HEK293 (cell line): Measurements from ENCODE around the gene SGMS1.
A peak's percentile ranks its signal among the peaks of the same experiment; 100 is the strongest.

Source experiments
- CTCF ChIA-PET: fragments of 350-600 bp; formaldehyde crosslinking; extraction: SDS; loops from one replicate; lab custom pipeline; 2021; ENCODE audit warnings: antibody characterized with exemption; lab: Yijun Ruan, JAX
- POLR2A ChIA-PET: fragments of 300-600 bp; formaldehyde crosslinking; extraction: SDS; loops from one replicate; lab custom pipeline; 2020; ENCODE audit warnings: antibody characterized with exemption, inconsistent platforms; lab: Yijun Ruan, JAX
- H3K27ac ChIP-seq: fragments of 200-500 bp; sonication (Bioruptor generic); 2 replicates; pipeline ENCODE4 v1.5.1; 2014; ENCODE audit warnings: low read depth, low read length, control low read depth, inconsistent platforms; ENCODE audit errors: extremely low read depth
- H3K36me3 ChIP-seq, 2 experiments: fragments of 200-500 bp in 1 of 2; sonication (Bioruptor generic) in 1 of 2; 1 replicate in 1 of 2; 2 replicates in 1 of 2; pipeline ENCODE4 v1.5.1; 2014 to 2017; ENCODE audit warnings: inconsistent platforms in 2 of 2, low read length in 2 of 2; ENCODE audit not compliant: control insufficient read depth in 2 of 2, insufficient read depth in 1 of 2
- H3K4me1 ChIP-seq: fragments of 200-500 bp; sonication (Bioruptor generic); 2 replicates; pipeline ENCODE4 v1.5.1; 2014; ENCODE audit warnings: mild to moderate bottlenecking, low read length, inconsistent platforms; ENCODE audit not compliant: control insufficient read depth, insufficient read depth
- H3K4me3 ChIP-seq: 2 replicates; pipeline ENCODE4 v1.5.1; 2011; ENCODE audit warnings: low read depth, mild to moderate bottlenecking, control low read depth, low read length, moderate library complexity
- H3K9me3 ChIP-seq: fragments of 200-500 bp; sonication (Bioruptor generic); 2 replicates; pipeline ENCODE4 v1.5.1; 2014; ENCODE audit warnings: low read depth, low read length, inconsistent platforms; ENCODE audit not compliant: control insufficient read depth, insufficient read depth
- KLF7 ChIP-seq: fragments of 450-650 bp; formaldehyde crosslinking; IDR thresholded peaks from 2 replicates; pipeline ENCODE4 v1.5.1; 2016; ENCODE audit warnings: missing biosample characterization, missing genetic modification characterization, borderline replicate concordance
- PRDM10 ChIP-seq: fragments of 450-650 bp; formaldehyde crosslinking; IDR thresholded peaks from 2 replicates; pipeline ENCODE4 v1.5.1; 2016; ENCODE audit warnings: missing biosample characterization, missing genetic modification characterization
- SCRT2 ChIP-seq: fragments of 450-650 bp; formaldehyde crosslinking; IDR thresholded peaks from 2 replicates; pipeline ENCODE4 v1.5.1; 2016; ENCODE audit warnings: missing biosample characterization, missing genetic modification characterization
- SP7 ChIP-seq: fragments of 450-650 bp; formaldehyde crosslinking; IDR thresholded peaks from 2 replicates; pipeline ENCODE4 v1.5.1; 2016; ENCODE audit warnings: missing biosample characterization, missing genetic modification characterization
- ZNF132 ChIP-seq: fragments of 450-650 bp; formaldehyde crosslinking; IDR thresholded peaks from 2 replicates; pipeline ENCODE4 v1.5.1; 2017; ENCODE audit warnings: missing biosample characterization, missing genetic modification characterization, borderline replicate concordance
- ZNF146 ChIP-seq: fragments of 450-650 bp; formaldehyde crosslinking; IDR thresholded peaks from 2 replicates; pipeline ENCODE4 v1.5.1; 2016; ENCODE audit warnings: missing biosample characterization, missing genetic modification characterization
- ZNF311 ChIP-seq: fragments of 450-650 bp; formaldehyde crosslinking; IDR thresholded peaks from 2 replicates; pipeline ENCODE4 v1.5.1; 2017; ENCODE audit warnings: missing biosample characterization, missing genetic modification characterization, borderline replicate concordance
- ZNF341 ChIP-seq: fragments of 450-650 bp; formaldehyde crosslinking; IDR thresholded peaks from 2 replicates; pipeline ENCODE4; 2016; ENCODE audit warnings: low read depth, missing biosample characterization, missing genetic modification characterization
- ZNF354C ChIP-seq: fragments of 450-650 bp; formaldehyde crosslinking; IDR thresholded peaks from 2 replicates; pipeline ENCODE4 v1.5.1; 2016; ENCODE audit warnings: missing biosample characterization, missing genetic modification characterization, low read depth, borderline replicate concordance
- ZNF404 ChIP-seq: fragments of 450-650 bp; formaldehyde crosslinking; IDR thresholded peaks from 2 replicates; pipeline ENCODE4 v1.5.1; 2017; ENCODE audit warnings: missing biosample characterization, missing genetic modification characterization
- ZNF449 ChIP-seq: fragments of 450-650 bp; formaldehyde crosslinking; IDR thresholded peaks from 2 replicates; pipeline ENCODE4 v1.5.1; 2017; ENCODE audit warnings: missing biosample characterization, mild to moderate bottlenecking, missing genetic modification characterization, moderate library complexity
- ZNF555 ChIP-seq: fragments of 450-650 bp; formaldehyde crosslinking; conservative IDR thresholded peaks from 2 replicates; pipeline ENCODE4 v1.5.1; 2017; ENCODE audit warnings: missing biosample characterization, mild to moderate bottlenecking, missing genetic modification characterization, inconsistent platforms
- ZNF561 ChIP-seq: fragments of 450-650 bp; IDR thresholded peaks from 2 replicates; pipeline ENCODE4 v1.5.1; 2018; ENCODE audit warnings: missing biosample characterization, missing genetic modification characterization, borderline replicate concordance
- ZNF701 ChIP-seq: fragments of 450-650 bp; formaldehyde crosslinking; IDR thresholded peaks from 2 replicates; pipeline ENCODE4 v1.5.1; 2016; ENCODE audit warnings: missing biosample characterization, missing genetic modification characterization
- TF ChIP-seq, protein P1 (sequence below): fragments of 450-650 bp; formaldehyde crosslinking; IDR thresholded peaks from 2 replicates; pipeline ENCODE4; 2016; ENCODE audit warnings: missing biosample characterization, missing genetic modification characterization
- TF ChIP-seq, protein P2 (sequence below): fragments of 450-650 bp; formaldehyde crosslinking; IDR thresholded peaks from 2 replicates; pipeline ENCODE4 v1.5.1; 2016; ENCODE audit warnings: missing biosample characterization, missing genetic modification characterization

The SGMS1 gene

GRCh38 chr10:50557130-50557682, 66.5 kb downstream of the SGMS1 start (continued):
- TF ChIP-seq KLF7 (tag by site-specific recombination) = no peak
- TF ChIP-seq ZNF132 = no peak
- TF ChIP-seq ZNF701 (tag by site-specific recombination) = no peak
- no peak for TF ChIP-seq SP7 (tag by site-specific recombination)
- TF ChIP-seq ZNF146 (tag by site-specific recombination) = no peak
- TF ChIP-seq ZNF555 = no peak
- no peak for TF ChIP-seq ZNF354C (tag by site-specific recombination)
- no peak for TF ChIP-seq ZNF404
- no peak for TF ChIP-seq ZNF449 (tag by site-specific recombination)
- TF ChIP-seq, protein P1, sequence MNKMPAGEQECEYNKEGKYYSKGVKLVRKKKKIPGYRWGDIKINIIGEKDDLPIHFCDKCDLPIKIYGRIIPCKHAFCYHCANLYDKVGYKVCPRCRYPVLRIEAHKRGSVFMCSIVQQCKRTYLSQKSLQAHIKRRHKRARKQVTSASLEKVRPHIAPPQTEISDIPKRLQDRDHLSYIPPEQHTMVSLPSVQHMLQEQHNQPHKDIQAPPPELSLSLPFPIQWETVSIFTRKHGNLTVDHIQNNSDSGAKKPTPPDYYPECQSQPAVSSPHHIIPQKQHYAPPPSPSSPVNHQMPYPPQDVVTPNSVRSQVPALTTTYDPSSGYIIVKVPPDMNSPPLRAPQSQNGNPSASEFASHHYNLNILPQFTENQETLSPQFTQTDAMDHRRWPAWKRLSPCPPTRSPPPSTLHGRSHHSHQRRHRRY (tag by site-specific recombination) = no peak

DNA sequence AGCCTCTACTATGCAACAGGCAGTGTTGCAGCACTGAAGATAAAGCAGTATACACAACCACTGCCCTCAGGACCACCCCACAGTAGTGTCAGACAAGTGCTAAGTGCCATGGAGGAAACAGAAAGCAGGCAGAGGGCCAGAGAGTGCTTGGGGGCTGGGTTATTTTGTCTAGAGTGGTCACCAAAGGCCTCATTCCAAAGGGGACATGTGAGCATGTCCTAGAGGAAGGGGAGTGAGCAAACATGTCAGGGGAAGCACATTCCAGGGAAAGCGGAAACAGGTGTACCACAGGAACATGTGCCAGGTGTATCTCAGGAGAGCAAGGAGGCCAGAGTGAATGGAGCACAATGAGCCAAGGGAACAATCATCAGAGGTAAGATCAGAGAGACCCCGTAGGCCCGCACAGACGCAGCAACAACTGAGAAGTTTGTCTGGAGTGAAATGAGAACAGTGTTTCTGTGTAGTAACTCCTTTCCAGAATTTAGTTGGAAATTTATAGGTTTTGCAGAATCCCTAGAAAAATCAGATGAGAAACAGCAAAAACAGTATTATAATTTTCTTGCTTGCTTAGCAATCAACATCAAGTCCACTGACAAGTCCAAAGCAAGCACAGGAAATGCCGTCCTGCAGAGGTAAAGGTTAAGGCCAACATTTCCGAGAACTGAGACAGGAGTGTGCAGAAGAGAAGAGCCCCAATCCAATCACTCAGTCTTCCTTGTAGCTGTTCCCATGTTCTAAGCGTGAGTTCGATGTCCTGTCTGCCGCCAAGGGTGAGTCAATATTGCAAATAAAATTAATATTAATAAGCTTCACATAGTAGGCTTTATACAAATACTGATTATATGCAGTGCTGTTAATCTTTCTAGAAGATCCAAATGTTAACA, 67.3 kb downstream of the SGMS1 start:
- no peak overlapping the region for H3K27ac ChIP-seq
- 0 out of 2 replicates have a peak, but pooled peaks cover 3% of the 10 kb centered on the region for H3K4me1 ChIP-seq
- no peak for TF ChIP-seq ZNF341
- no peak for TF ChIP-seq PRDM10 (tag by site-specific recombination)
- TF ChIP-seq SCRT2 (tag by site-specific recombination) = peak; percentile 43; the same call in 1 of the 2 replicates
- no peak overlapping the region for H3K4me3 ChIP-seq
- H3K9me3 ChIP-seq = no peaks in the 10 kb centered on the region
- ChIA-PET CTCF (interaction anchor here (0.7 to 1.2 kb wide), 4 partner anchors 12 to 188 kb away, joined by 3 to 4 read pairs (median 4); no protein-coding TSS in a partner anchor), POLR2A (no interaction called here)
- H3K36me3 ChIP-seq = no peaks in the 10 kb centered on the region

DNA sequence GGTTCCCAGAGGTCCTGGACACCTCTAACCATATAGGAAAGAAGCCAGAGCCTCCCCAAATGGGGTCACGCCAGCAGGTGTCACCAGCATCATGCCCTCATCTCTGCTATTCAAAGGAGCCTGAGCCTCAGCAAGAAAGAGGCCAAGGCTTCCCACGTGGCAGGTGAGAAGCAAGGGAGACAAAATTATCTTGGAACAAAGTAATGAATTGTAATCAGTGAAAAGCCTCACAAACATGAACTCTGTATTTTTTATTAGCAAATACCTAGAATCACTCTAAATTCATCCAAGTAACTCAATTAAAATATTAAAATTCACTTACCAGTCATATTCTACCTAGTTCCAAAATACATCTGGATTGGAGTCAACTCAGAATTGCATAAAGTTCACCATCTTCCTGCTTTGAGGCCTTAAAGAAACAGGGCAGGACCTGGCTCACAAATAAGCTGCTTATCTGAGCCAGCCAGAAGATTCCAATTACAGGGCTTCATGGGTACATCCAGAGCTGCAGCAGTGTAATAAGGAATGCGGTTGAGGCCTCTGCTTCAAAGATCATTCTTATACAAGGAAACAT, 68.7 kb downstream of the SGMS1 start:
- H3K27ac ChIP-seq = no peak overlapping the region
- H3K9me3 ChIP-seq = no peaks in the 10 kb centered on the region
- 0 out of 2 replicates have a peak, but pooled peaks cover 3% of the 10 kb centered on the region for H3K4me1 ChIP-seq
- CTCF ChIA-PET = interaction anchor here (1.2 kb wide), 2 partner anchors 11 to 68 kb away, joined by 4 to 7 read pairs; no protein-coding TSS in a partner anchor
- no peak for TF ChIP-seq ZNF561
- peak; percentile 56; the same call in 1 of the 2 replicates for TF ChIP-seq PRDM10 (tag by site-specific recombination)
- no peak for TF ChIP-seq ZNF311 (tag by site-specific recombination)
- TF ChIP-seq, protein P2, sequence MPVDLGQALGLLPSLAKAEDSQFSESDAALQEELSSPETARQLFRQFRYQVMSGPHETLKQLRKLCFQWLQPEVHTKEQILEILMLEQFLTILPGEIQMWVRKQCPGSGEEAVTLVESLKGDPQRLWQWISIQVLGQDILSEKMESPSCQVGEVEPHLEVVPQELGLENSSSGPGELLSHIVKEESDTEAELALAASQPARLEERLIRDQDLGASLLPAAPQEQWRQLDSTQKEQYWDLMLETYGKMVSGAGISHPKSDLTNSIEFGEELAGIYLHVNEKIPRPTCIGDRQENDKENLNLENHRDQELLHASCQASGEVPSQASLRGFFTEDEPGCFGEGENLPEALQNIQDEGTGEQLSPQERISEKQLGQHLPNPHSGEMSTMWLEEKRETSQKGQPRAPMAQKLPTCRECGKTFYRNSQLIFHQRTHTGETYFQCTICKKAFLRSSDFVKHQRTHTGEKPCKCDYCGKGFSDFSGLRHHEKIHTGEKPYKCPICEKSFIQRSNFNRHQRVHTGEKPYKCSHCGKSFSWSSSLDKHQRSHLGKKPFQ (tag by site-specific recombination) = no peak
- POLR2A ChIA-PET = no interaction called here
- H3K4me3 ChIP-seq = no peak overlapping the region
- H3K36me3 ChIP-seq = no peaks in the 10 kb centered on the region
